ENCODE results near the gene YIPF7. TPM values are rescaled to one million over a fixed set of nuclear protein-coding genes. Genes with fewer than 3 reads are reported as not detected.
A peak's percentile ranks its signal among the peaks of the same experiment; 100 is the strongest.

YIPF7 gene
- total and polyA plus RNA-seq, 10 of the 15 experiments (the other 5 are each of a cell fraction or from before 2014, with no cell fraction given): 0.39 TPM; not detected in 9

GRCh38 chr4:44629280-44629866 lies 22.1 kb downstream of the YIPF7 start (continued):
- TF ChIP-seq CTCF (IDR thresholded peaks at IDR 0.05 in 2 of 3, conservative IDR thresholded peaks at IDR 0.05 in 1 of 3; ENCODE audit: control insufficient read depth in 2 of 3, extremely low read depth in 1 of 3, insufficient read depth in 1 of 3, low read depth in 3 of 3, low read length in 3 of 3) (peak; percentile 56 to 75 (median 67); a peak in 5 of 6 replicates), ZBTB33 (IDR thresholded peaks at IDR 0.05) (no peak), SP1 (IDR thresholded peaks at IDR 0.05; ENCODE audit: low read depth, low read length) (no peak)

DNA sequence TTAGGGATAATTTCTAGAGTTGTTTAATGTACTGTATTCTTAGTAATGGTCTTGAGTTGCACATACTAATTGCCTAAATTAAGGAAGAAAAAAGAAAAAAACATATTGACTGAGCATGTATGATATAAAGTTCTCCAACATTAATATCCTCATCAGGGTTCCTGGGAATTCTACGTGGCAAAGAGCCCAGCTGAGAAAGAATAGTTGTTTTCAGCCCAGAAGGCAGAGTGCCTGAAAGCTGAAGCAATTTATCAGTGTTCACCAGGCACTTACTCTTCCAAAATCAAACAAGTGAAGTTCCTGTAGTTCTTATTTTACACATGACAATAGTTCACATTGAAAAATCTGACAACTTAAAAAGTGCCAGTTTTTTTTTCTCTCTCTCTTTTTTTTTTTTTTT lies 27.7 kb downstream of the YIPF7 start:
- ChIA-PET SMC1A (ENCODE audit: uncharacterized antibody, unreplicated experiment) (no interaction called here), CTCF (no interaction called here), POLR2A (no interaction called here), RAD21 (ENCODE audit: unreplicated experiment) (no interaction called here)
- ATAC-seq: no peak
- Histone ChIP-seq H3K4me2 (ENCODE audit: control insufficient read depth, insufficient read depth) (no peak overlapping the region), H3K27me3 (replicated peaks in 1 of 2; ENCODE audit: control insufficient read depth in 2 of 2, insufficient read depth in 2 of 2, low read length in 1 of 2) (no peaks in the 10 kb centered on the region; a peak in 1 of 4 replicates), H2AFZ (ENCODE audit: control insufficient read depth, low read depth, low read length) (no peak overlapping the region), H3K79me2 (ENCODE audit: control insufficient read depth, insufficient read depth, low read length) (no peaks in the 10 kb centered on the region), H3K4me1 (ENCODE audit: control insufficient read depth, insufficient read depth, low read length) (no peaks in the 10 kb centered on the region), H3K9ac (ENCODE audit: control insufficient read depth, insufficient read depth, low read length) (no peak overlapping the region), H3K4me3 (no peak overlapping the region), H3K27ac (ENCODE audit: control insufficient read depth, insufficient read depth) (no peak overlapping the region), H3K9me3 (replicated peaks; ENCODE audit: control insufficient read depth, insufficient read depth, low read length) (no peaks in the 10 kb centered on the region), H3K36me3 (ENCODE audit: control insufficient read depth in 2 of 2, insufficient read depth in 2 of 2, low read length in 1 of 2) (no peaks in the 10 kb centered on the region), H4K20me1 (ENCODE audit: control insufficient read depth, insufficient read depth) (no peaks in the 10 kb centered on the region)
- no peak for DNase-seq (ENCODE audit: low read depth, low spot score)
- intact Hi-C loops (cut with micrococcal nuclease; ENCODE audit: unreplicated experiment): no loop called here
- no peak for TF ChIP-seq HDAC6 (IDR thresholded peaks at IDR 0.05; ENCODE audit: unreplicated experiment)
- no peak for TF ChIP-seq FOXK2 (IDR thresholded peaks at IDR 0.05)
- TF ChIP-seq CREB1 (IDR thresholded peaks at IDR 0.05; ENCODE audit: low read depth): no peak
- TF ChIP-seq, protein P1, sequence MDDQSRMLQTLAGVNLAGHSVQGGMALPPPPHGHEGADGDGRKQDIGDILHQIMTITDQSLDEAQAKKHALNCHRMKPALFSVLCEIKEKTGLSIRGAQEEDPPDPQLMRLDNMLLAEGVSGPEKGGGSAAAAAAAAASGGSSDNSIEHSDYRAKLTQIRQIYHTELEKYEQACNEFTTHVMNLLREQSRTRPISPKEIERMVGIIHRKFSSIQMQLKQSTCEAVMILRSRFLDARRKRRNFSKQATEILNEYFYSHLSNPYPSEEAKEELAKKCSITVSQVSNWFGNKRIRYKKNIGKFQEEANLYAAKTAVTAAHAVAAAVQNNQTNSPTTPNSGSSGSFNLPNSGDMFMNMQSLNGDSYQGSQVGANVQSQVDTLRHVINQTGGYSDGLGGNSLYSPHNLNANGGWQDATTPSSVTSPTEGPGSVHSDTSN (IDR thresholded peaks at IDR 0.05; ENCODE audit: insufficient replicate concordance, low read depth, low read length): no peak
- TF ChIP-seq CHD1 (IDR thresholded peaks at IDR 0.05; ENCODE audit: low read depth, low read length): no peak
- FAIRE-seq: no peak
- WGBS (ENCODE audit: insufficient coverage, insufficient replicate concordance, low lambda C conversion rate, missing lambda C conversion rate): 0% methylated on average over 1 of the region's 1 CpG
- BruUV-seq (replicated peaks): no TSS peak
- in situ Hi-C loops (cut with MboI): loop anchor here (10.0 kb wide), 1 partner anchor 1489 kb away; no protein-coding TSS in a partner anchor
